Measurements from ENCODE around the gene PCNX2.

DNA sequence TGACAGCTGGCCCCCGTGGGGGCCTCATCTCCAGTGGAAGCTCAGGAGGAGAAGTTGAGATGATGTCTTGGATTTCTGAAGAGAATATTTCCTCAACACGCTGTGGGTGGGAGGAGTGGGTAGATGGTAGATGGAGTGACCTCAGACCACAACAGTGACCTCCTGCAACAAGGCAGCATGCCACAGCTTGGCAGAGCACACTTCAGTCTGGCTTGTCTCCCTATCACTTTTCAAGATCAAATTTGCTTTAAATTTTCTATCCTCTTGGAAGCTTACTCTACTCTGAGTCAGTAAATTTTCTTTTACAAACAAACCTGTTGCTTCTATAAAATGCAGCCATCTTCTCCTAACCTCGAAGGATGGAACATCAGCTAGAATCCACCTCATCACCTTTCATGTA lies 285.4 kb downstream of the PCNX2 start:
- no peak for TF ChIP-seq CTCF (IDR thresholded peaks at IDR 0.05; ENCODE audit: insufficient read depth, low read depth, low read length)
- TF ChIP-seq EZH2 (IDR thresholded peaks at IDR 0.05; ENCODE audit: insufficient read depth, low read length) = no peak

Measured in astrocyte (in vitro differentiated cells and primary cell).